ENCODE results near the gene PSME1.

GRCh38 chr14:24103451-24103850, 32.5 kb upstream of the PSME1 start:
- TF ChIP-seq POLR2AphosphoS5 (IDR thresholded peaks at IDR 0.05; ENCODE audit: low read depth, low read length) (no peak), POLR2A (IDR thresholded peaks at IDR 0.05; ENCODE audit: low read depth, low read length) (no peak), TAF1 (IDR thresholded peaks at IDR 0.05; ENCODE audit: borderline replicate concordance, low read depth, low read length) (no peak)
